Neural progenitor cell (in vitro differentiated cells): ENCODE data around the gene MYB. TPM values are rescaled to one million over a fixed set of nuclear protein-coding genes. Genes with fewer than 3 reads are reported as not detected.

Source experiments
- DNase-seq: peaks from one replicate; pipeline ENCODE4 v3.0.0-alpha.2; 2016; ENCODE audit warnings: low spot score
- H2AFZ ChIP-seq: fragments of 200-600 bp; sonication (generic); replicated peaks from 2 replicates; pipeline ENCODE4 v1.6.1; 2016; ENCODE audit warnings: antibody characterized with exemption
- H3F3A ChIP-seq: fragments of 200-600 bp; sonication (generic); 2 replicates; pipeline ENCODE4 v1.6.1; 2016; ENCODE audit warnings: antibody characterized with exemption, low read depth
- H3K27ac ChIP-seq: fragments of 200-600 bp; sonication (generic); 2 replicates; pipeline ENCODE4 v1.5.1; 2016; ENCODE audit warnings: mild to moderate bottlenecking
- H3K27me3 ChIP-seq: fragments of 200-600 bp; sonication (generic); 2 replicates; pipeline ENCODE4 v1.6.1; 2016; ENCODE audit warnings: mild to moderate bottlenecking, moderate library complexity
- H3K36me3 ChIP-seq: fragments of 200-600 bp; sonication (generic); 2 replicates; pipeline ENCODE4 v1.5.1; 2016
- H3K4me1 ChIP-seq: fragments of 200-600 bp; sonication (generic); 2 replicates; pipeline ENCODE4 v1.6.1; 2016; ENCODE audit warnings: mixed run types
- H3K4me2 ChIP-seq: fragments of 200-600 bp; sonication (generic); 2 replicates; pipeline ENCODE4 v1.6.1; 2016
- H3K4me3 ChIP-seq: fragments of 200-600 bp; sonication (generic); 2 replicates; pipeline ENCODE4 v1.5.1; 2016
- H3K79me2 ChIP-seq: fragments of 200-600 bp; sonication (generic); 2 replicates; pipeline ENCODE4 v1.6.1; 2016; ENCODE audit warnings: low read depth
- H3K9ac ChIP-seq: fragments of 200-600 bp; sonication (generic); 2 replicates; pipeline ENCODE4 v1.6.1; 2016
- H3K9me3 ChIP-seq: fragments of 200-600 bp; sonication (generic); 2 replicates; pipeline ENCODE4 v1.5.1; 2016; ENCODE audit warnings: low read depth
- H4K20me1 ChIP-seq: fragments of 200-600 bp; sonication (generic); 2 replicates; pipeline ENCODE4 v1.6.1; 2016; ENCODE audit warnings: low read depth
- H3K27ac Mint-ChIP-seq: 3 replicates; pipeline ENCODE4 v1.8.0; 2021; ENCODE audit warnings: mixed read lengths
- H3K27me3 Mint-ChIP-seq: 2 replicates; pipeline ENCODE4 v1.8.0; 2022; ENCODE audit warnings: low read depth, mild to moderate bottlenecking, inconsistent platforms, moderate library complexity, mixed read lengths; ENCODE audit not compliant: insufficient read depth
- H3K36me3 Mint-ChIP-seq: 3 replicates; pipeline ENCODE4 v1.8.0; 2021; ENCODE audit warnings: mixed read lengths
- H3K4me1 Mint-ChIP-seq: 3 replicates; pipeline ENCODE4 v1.8.0; 2021; ENCODE audit warnings: mixed read lengths
- H3K4me3 Mint-ChIP-seq: 3 replicates; pipeline ENCODE4 v1.8.0; 2021; ENCODE audit warnings: mild to moderate bottlenecking, moderate library complexity, mixed read lengths
- H3K9me3 Mint-ChIP-seq: 3 replicates; pipeline ENCODE4 v1.8.0; 2020; ENCODE audit warnings: mixed read lengths
- CTCF ChIP-seq: fragments of 200-600 bp; sonication (generic); IDR thresholded peaks from 2 replicates; pipeline ENCODE4 v1.5.1; 2017; ENCODE audit warnings: antibody characterized with exemption, mild to moderate bottlenecking
- EZH2 ChIP-seq: fragments of 200-600 bp; sonication (generic); IDR thresholded peaks from 2 replicates; pipeline ENCODE4 v1.6.1; 2017; ENCODE audit warnings: antibody characterized with exemption, mild to moderate bottlenecking, moderate library complexity
- EZH2phosphoT487 ChIP-seq: fragments of 200-600 bp; sonication (generic); IDR thresholded peaks from 2 replicates; pipeline ENCODE4 v1.6.1; 2017; ENCODE audit warnings: antibody characterized with exemption
- total RNA-seq: library from RNA; depleted of rRNA; stranded (reverse); fragments of >200 nt; gene quantifications from 2 replicates; pipeline ENCODE4 v1.2.3, GENCODE V29; 2015; ENCODE audit warnings: low replicate concordance

MYB gene
- total RNA-seq, 1 donor from 2014 or later = 3.0 TPM

- Mint-ChIP-seq H3K9me3 (peaks cover 2% of the 10 kb centered on the region), H3K27ac (no peak overlapping the region)
Measured at GRCh38 chr6:135213616-135214015, 32.5 kb downstream of the MYB start.

GRCh38 chr6:135215160-135215559, 34.1 kb downstream of the MYB start:
- no peaks in the 10 kb centered on the region for H3K79me2 ChIP-seq
- no peak overlapping the region for H3K4me3 ChIP-seq
- no peak overlapping the region for H3K4me3 Mint-ChIP-seq
- H3K27ac ChIP-seq = no peak overlapping the region
- H3K4me1 Mint-ChIP-seq = no peaks in the 10 kb centered on the region
- H3K27ac Mint-ChIP-seq = no peak overlapping the region
- no peaks in the 10 kb centered on the region for H3F3A ChIP-seq
- no peak overlapping the region for H3K9ac ChIP-seq
- H3K36me3 ChIP-seq = no peaks in the 10 kb centered on the region
- no peak overlapping the region for H3K4me2 ChIP-seq
- no peaks in the 10 kb centered on the region for H4K20me1 ChIP-seq
- H3K9me3 Mint-ChIP-seq = no peaks in the 10 kb centered on the region
- H3K4me1 ChIP-seq = no peaks in the 10 kb centered on the region
- DNase-seq = no peak
- no peaks in the 10 kb centered on the region for H3K9me3 ChIP-seq
- TF ChIP-seq EZH2 (no peak), EZH2phosphoT487 (no peak), CTCF (no peak)
- H3K36me3 Mint-ChIP-seq = peaks cover 5% of the 10 kb centered on the region
- H3K27me3 Mint-ChIP-seq = no peaks in the 10 kb centered on the region
- H2AFZ ChIP-seq = no peak overlapping the region
- H3K27me3 ChIP-seq = no peaks in the 10 kb centered on the region

More at GRCh38 chr6:135213616-135214015, 32.5 kb downstream of the MYB start:
- Histone ChIP-seq H3K4me2 (no peak overlapping the region), H3F3A (no peaks in the 10 kb centered on the region), H3K4me1 (no peaks in the 10 kb centered on the region), H3K27ac (no peak overlapping the region), H4K20me1 (no peaks in the 10 kb centered on the region), H3K4me3 (no peak overlapping the region), H2AFZ (no peak overlapping the region), H3K9ac (no peak overlapping the region), H3K79me2 (no peaks in the 10 kb centered on the region), H3K27me3 (no peaks in the 10 kb centered on the region), H3K36me3 (no peaks in the 10 kb centered on the region), H3K9me3 (peaks cover 3% of the 10 kb centered on the region)
- Mint-ChIP-seq H3K36me3 (peaks cover 5% of the 10 kb centered on the region), H3K27me3 (no peaks in the 10 kb centered on the region), H3K4me1 (no peaks in the 10 kb centered on the region), H3K4me3 (no peak overlapping the region)
- TF ChIP-seq CTCF = no peak
- TF ChIP-seq EZH2phosphoT487 = no peak
- TF ChIP-seq EZH2 = no peak
- no peak for DNase-seq

- Histone ChIP-seq H3K27me3 (no peaks in the 10 kb centered on the region), H3K9ac (no peak overlapping the region), H3K4me1 (no peaks in the 10 kb centered on the region), H3K79me2 (no peaks in the 10 kb centered on the region), H4K20me1 (no peaks in the 10 kb centered on the region), H3K27ac (no peak overlapping the region), H3F3A (no peaks in the 10 kb centered on the region), H3K9me3 (no peaks in the 10 kb centered on the region), H3K4me3 (no peak overlapping the region), H3K36me3 (no peaks in the 10 kb centered on the region), H2AFZ (no peak overlapping the region), H3K4me2 (no peak overlapping the region)
- Mint-ChIP-seq H3K4me3 (no peak overlapping the region), H3K4me1 (no peaks in the 10 kb centered on the region), H3K27me3 (no peaks in the 10 kb centered on the region), H3K36me3 (peaks cover 5% of the 10 kb centered on the region), H3K27ac (no peak overlapping the region), H3K9me3 (no peaks in the 10 kb centered on the region)
- no peak for TF ChIP-seq CTCF
- no peak for DNase-seq
Measured at GRCh38 chr6:135215563-135215962, 34.5 kb downstream of the MYB start.

GRCh38 chr6:135217663-135218062, 36.6 kb downstream of the MYB start:
- Mint-ChIP-seq H3K36me3 (peaks cover 3% of the 10 kb centered on the region), H3K27ac (no peak overlapping the region), H3K4me3 (no peak overlapping the region), H3K9me3 (no peaks in the 10 kb centered on the region), H3K27me3 (peaks cover 2% of the 10 kb centered on the region), H3K4me1 (no peaks in the 10 kb centered on the region)
- Histone ChIP-seq H3K9me3 (no peaks in the 10 kb centered on the region), H3K4me1 (no peaks in the 10 kb centered on the region), H3F3A (no peaks in the 10 kb centered on the region), H3K27ac (no peak overlapping the region), H4K20me1 (no peaks in the 10 kb centered on the region), H2AFZ (no peak overlapping the region), H3K27me3 (no peaks in the 10 kb centered on the region), H3K4me2 (no peak overlapping the region), H3K9ac (no peak overlapping the region), H3K36me3 (no peaks in the 10 kb centered on the region), H3K4me3 (no peak overlapping the region), H3K79me2 (no peaks in the 10 kb centered on the region)
- DNase-seq = no peak
- no peak for TF ChIP-seq EZH2
- TF ChIP-seq CTCF = no peak
- TF ChIP-seq EZH2phosphoT487 = no peak
